ENCODE results near the gene RFTN1. TPM values are rescaled to one million over a fixed set of nuclear protein-coding genes. Genes with fewer than 3 reads are reported as not detected.

The RFTN1 gene
- total RNA-seq, 2 experiments from 2014 or later: 81.8 to 152 TPM

DNA sequence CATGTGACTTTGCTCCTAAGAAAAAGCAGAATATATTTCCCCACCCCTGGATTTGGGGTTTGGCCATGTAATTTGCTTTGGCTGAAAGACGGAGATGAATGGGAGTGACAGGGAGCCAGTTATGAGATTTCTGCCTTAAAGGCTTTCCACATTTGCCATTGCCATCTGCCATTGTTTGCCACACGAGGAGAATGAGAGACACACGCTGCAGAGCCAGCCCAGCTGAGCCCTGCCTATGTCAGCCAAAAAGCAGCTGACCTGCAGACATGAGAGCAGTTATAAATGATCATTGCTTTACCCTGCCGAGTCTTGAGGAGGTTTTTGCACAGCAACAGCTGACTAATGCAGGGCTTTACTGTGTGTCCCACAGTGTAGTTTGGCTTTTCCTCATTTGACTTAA, 40.6 kb upstream of the RFTN1 start:
- CTCF ChIA-PET (ENCODE audit: unreplicated experiment): no interaction called here
- intact Hi-C loops (cut with micrococcal nuclease; ENCODE audit: unreplicated experiment): no loop called here

DNA sequence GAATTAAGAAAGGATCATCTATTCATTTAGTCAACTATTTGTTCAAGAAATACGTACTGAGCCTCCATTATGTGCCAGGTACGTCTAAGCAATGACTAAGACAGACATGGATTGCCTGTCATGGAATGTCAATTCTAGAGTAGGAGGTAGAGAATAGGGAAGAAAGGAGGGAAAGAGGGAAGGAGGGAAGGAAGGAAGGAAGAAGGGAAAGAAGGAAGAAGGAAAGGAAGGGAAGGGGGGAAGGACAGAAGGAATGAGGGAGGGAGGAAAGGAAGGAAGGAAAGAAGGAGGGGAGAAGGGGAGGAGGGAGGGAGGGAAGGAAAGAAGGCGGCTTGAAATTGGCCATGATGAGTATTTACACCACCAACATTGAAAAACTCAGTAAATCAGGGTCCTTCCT, 39.3 kb upstream of the RFTN1 start:
- Histone ChIP-seq H3K4me2 (ENCODE audit: low read length) (no peak overlapping the region), H3K4me3 (ENCODE audit: low read depth, low read length, poor library complexity, severe bottlenecking) (no peak overlapping the region), H3K27ac (ENCODE audit: low read depth, low read length, poor library complexity, severe bottlenecking) (no peak overlapping the region), H4K20me1 (ENCODE audit: insufficient read depth, low read length) (no peaks in the 10 kb centered on the region), H3K79me2 (ENCODE audit: insufficient read depth, low read depth, low read length) (no peaks in the 10 kb centered on the region), H2AFZ (ENCODE audit: low read length) (no peak overlapping the region), H3K9me3 (ENCODE audit: low read length) (0 out of 2 replicates have a peak, but pooled peaks cover 5% of the 10 kb centered on the region), H3K9me2 (ENCODE audit: insufficient read depth, low read length) (no peaks in the 10 kb centered on the region), H3K36me3 (ENCODE audit: insufficient read depth, low read length) (no peaks in the 10 kb centered on the region), H3K4me1 (ENCODE audit: insufficient read depth, low read length, poor library complexity, severe bottlenecking) (peaks cover 17% of the 10 kb centered on the region)
- intact Hi-C loops (cut with micrococcal nuclease; ENCODE audit: unreplicated experiment): no loop called here
- CTCF ChIA-PET (ENCODE audit: unreplicated experiment): no interaction called here
- no peak for DNase-seq (ENCODE audit: low spot score)
- BruUV-seq (replicated peaks): no TSS peak
- no peak for TF ChIP-seq EZH2phosphoT487 (IDR thresholded peaks at IDR 0.05; ENCODE audit: borderline replicate concordance, low read depth, low read length)
- TF ChIP-seq, protein P1, sequence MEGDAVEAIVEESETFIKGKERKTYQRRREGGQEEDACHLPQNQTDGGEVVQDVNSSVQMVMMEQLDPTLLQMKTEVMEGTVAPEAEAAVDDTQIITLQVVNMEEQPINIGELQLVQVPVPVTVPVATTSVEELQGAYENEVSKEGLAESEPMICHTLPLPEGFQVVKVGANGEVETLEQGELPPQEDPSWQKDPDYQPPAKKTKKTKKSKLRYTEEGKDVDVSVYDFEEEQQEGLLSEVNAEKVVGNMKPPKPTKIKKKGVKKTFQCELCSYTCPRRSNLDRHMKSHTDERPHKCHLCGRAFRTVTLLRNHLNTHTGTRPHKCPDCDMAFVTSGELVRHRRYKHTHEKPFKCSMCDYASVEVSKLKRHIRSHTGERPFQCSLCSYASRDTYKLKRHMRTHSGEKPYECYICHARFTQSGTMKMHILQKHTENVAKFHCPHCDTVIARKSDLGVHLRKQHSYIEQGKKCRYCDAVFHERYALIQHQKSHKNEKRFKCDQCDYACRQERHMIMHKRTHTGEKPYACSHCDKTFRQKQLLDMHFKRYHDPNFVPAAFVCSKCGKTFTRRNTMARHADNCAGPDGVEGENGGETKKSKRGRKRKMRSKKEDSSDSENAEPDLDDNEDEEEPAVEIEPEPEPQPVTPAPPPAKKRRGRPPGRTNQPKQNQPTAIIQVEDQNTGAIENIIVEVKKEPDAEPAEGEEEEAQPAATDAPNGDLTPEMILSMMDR (conservative IDR thresholded peaks at IDR 0.05; ENCODE audit: low read length): no peak
- POLR2A ChIA-PET: no interaction called here

More for the DNA sequence above, 40.6 kb upstream of the RFTN1 start:
- TF ChIP-seq, protein P1 (conservative IDR thresholded peaks at IDR 0.05; ENCODE audit: low read length): no peak
- no peak for TF ChIP-seq EZH2phosphoT487 (IDR thresholded peaks at IDR 0.05; ENCODE audit: borderline replicate concordance, low read depth, low read length)
- no peaks in the 10 kb centered on the region for H3K79me2 ChIP-seq (ENCODE audit: insufficient read depth, low read depth, low read length)
- H2AFZ ChIP-seq (ENCODE audit: low read length): no peak overlapping the region
- no peak for DNase-seq (ENCODE audit: low spot score)
- BruUV-seq (replicated peaks): no TSS peak
- H3K36me3 ChIP-seq (ENCODE audit: insufficient read depth, low read length): no peaks in the 10 kb centered on the region
- H3K4me1 ChIP-seq (ENCODE audit: insufficient read depth, low read length, poor library complexity, severe bottlenecking): peaks cover 17% of the 10 kb centered on the region
- no peaks in the 10 kb centered on the region for H4K20me1 ChIP-seq (ENCODE audit: insufficient read depth, low read length)
- no peak overlapping the region for H3K27ac ChIP-seq (ENCODE audit: low read depth, low read length, poor library complexity, severe bottlenecking)
- no peaks in the 10 kb centered on the region for H3K9me2 ChIP-seq (ENCODE audit: insufficient read depth, low read length)
- POLR2A ChIA-PET: interaction anchor here (0.5 to 1.3 kb wide), 6 partner anchors 16 to 1248 kb away, joined by 3 to 4 read pairs (median 3); no protein-coding TSS in a partner anchor
- no peak overlapping the region for H3K4me2 ChIP-seq (ENCODE audit: low read length)
- no peak overlapping the region for H3K4me3 ChIP-seq (ENCODE audit: low read depth, low read length, poor library complexity, severe bottlenecking)
- H3K9me3 ChIP-seq (ENCODE audit: low read length): no peaks in the 10 kb centered on the region

DNA sequence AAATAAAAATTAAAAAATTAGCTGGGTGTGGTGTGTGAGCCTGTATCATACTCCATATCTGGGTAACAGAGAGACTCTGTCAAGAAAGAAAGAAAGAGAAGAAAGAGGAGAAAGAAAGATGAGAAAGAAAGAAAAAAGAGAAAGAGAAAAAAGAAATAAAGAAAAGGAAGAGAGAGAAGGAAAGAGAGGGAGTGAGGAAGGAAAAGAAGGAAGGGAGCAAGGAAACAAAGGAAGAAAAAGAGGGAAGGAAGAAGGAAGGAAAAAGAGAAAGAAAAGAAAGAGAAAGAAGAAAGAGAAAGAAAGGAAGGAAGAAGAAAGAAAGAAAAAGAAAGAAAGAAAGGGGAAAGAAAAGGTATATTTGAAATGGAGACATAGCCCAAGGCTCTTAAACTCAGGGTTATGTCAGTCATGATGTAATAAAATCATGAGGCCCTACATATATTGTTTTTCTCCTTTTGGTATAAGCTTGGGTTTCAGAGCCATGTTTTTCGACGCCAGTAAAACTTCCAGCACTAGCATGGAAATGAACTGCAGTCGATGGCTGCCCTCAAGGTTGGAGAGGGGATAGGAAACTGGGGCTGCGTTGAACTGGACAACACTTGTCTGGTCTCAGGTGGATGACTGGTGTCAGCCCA, 38.0 kb upstream of the RFTN1 start:
- no peaks in the 10 kb centered on the region for H3K79me2 ChIP-seq (ENCODE audit: insufficient read depth, low read depth, low read length)
- no TSS peak for BruUV-seq (replicated peaks)
- H3K27ac ChIP-seq (ENCODE audit: low read depth, low read length, poor library complexity, severe bottlenecking): no peak overlapping the region
- no peak overlapping the region for H3K4me3 ChIP-seq (ENCODE audit: low read depth, low read length, poor library complexity, severe bottlenecking)
- no peaks in the 10 kb centered on the region for H4K20me1 ChIP-seq (ENCODE audit: insufficient read depth, low read length)
- 0 out of 2 replicates have a peak overlapping the region, but pooled peaks have one; percentile 2 for H3K4me2 ChIP-seq (ENCODE audit: low read length)
- TF ChIP-seq, protein P1 (conservative IDR thresholded peaks at IDR 0.05; ENCODE audit: low read length): no peak
- no peak for TF ChIP-seq EZH2phosphoT487 (IDR thresholded peaks at IDR 0.05; ENCODE audit: borderline replicate concordance, low read depth, low read length)
- peaks cover 17% of the 10 kb centered on the region for H3K4me1 ChIP-seq (ENCODE audit: insufficient read depth, low read length, poor library complexity, severe bottlenecking)
- H3K9me3 ChIP-seq (ENCODE audit: low read length): 0 out of 2 replicates have a peak, but pooled peaks cover 6% of the 10 kb centered on the region
- intact Hi-C loops (cut with micrococcal nuclease; ENCODE audit: unreplicated experiment): loop anchor here (2.0 kb wide), 2 partner anchors 119 to 503 kb away; no protein-coding TSS in a partner anchor
- H3K36me3 ChIP-seq (ENCODE audit: insufficient read depth, low read length): no peaks in the 10 kb centered on the region
- CTCF ChIA-PET (ENCODE audit: unreplicated experiment): no interaction called here
- no peaks in the 10 kb centered on the region for H3K9me2 ChIP-seq (ENCODE audit: insufficient read depth, low read length)
- peak overlapping the region; percentile 97 for H2AFZ ChIP-seq (ENCODE audit: low read length)
- DNase-seq (ENCODE audit: low spot score): no peak
- POLR2A ChIA-PET: interaction anchor here (0.6 kb wide), 1 partner anchor 261 kb away, joined by 6 read pairs; no protein-coding TSS in a partner anchor

All from OCI-LY7 (cell line).